Right renal pelvis (tissue), 4 donors: ENCODE measurements around the gene ATXN1. TPM values are rescaled to one million over a fixed set of nuclear protein-coding genes. Genes with fewer than 3 reads are reported as not detected.
"Not testable (repeated sequence)": the region's sequence is repeated elsewhere in the genome, so short reads cannot be mapped to it uniquely, and the experiment has no call there.

Experiments used
- DNase-seq, 4 donors: peaks; one replicate each; pipeline ENCODE4 v3.0.0-alpha.2; 2013; ENCODE audit warnings: low read depth in 4 of 4, low spot score in 3 of 4, missing footprints in 1 of 4
- polyA plus RNA-seq, 4 donors: library from polyadenylated mRNA; unstranded; fragments of 120-200 nt; gene quantifications; one replicate each; pipeline ENCODE4 v1.2.1, GENCODE V29; 2013; ENCODE audit not compliant: insufficient read length in 4 of 4

ATXN1 gene
- polyA plus RNA-seq, 4 donors, result 17.2 to 22.0 (median 20.8) TPM

DNA sequence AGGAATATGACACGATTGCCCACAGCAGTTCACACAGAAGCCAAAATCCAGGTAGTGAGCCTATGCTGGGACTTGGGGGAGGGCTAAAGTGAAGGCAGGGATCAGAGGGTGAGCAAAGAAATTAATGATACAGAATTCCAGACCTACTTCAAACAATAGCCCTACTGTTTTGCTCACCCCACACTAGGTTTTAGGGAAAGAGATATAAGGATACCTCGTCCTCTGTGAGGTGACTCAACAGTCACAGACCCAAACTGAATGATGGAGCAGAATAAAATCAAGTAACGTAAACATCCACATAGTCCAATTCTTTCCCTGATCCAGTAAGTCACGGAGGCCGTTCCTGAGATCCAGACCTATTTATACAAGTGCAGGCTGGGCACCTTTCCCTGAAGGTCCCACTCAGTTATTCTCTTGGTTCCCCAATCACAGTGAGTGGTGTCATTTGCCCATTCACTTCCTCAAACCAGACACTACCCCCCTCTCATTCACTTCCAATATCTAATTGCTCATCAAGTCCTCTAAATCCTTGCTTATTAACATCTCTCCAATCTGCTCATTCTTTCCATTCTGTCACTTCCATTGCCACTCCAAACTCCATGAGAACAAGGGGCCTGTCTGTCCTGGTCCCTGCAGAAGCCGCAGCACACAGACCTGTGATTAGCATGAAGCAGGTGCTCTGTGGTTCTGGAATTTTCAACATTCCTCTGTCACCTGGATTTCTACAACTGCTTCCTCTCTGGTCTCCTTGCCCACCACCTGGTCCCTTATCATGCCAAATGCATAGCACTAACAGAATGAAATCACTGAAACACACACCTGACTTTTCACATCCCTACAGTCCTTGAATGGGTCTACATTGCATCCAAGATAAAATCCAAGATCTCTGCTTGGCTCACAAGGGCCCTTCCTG is 55.9 kb downstream of the ATXN1 start:
- no peak for DNase-seq

- DNase-seq, result no peak
Observed at GRCh38 chr6:16704401-16705045, 56.7 kb downstream of the ATXN1 start.

DNA sequence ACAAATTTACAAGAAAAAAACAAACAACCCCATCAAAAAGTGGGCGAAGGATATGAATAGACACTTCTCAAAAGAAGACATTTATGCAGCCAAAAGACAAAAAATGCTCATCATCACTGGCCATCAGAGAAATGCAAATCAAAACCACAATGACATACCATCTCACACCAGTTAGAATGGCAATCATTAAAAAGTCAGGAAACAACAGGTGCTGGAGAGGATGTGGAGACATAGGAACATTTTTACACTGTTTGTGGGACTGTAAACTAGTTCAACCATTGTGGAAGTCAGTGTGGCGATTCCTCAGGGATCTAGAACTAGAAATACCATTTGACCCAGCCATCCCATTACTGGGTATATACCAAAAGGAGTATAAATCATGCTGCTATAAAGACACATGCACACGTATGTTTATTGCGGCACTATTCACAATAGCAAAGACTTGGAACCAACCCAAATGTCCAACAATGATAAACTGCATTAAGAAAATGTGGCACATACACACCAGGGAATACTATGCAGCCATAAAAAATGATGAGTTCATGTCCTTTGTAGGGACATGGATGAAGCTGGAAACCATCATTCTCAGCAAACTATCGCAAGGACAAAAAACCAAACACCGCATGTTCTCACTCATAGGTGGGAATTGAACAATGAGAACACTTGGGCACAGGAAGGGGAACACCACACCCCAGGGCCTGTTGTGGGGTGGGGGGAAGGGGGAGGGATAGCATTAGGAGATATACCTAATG is 58.5 kb downstream of the ATXN1 start:
- not testable (repeated sequence) for DNase-seq

- DNase-seq, result no peak
Observed at GRCh38 chr6:16700916-16701234, 60.4 kb downstream of the ATXN1 start.

GRCh38 chr6:16700202-16700915 is 60.9 kb downstream of the ATXN1 start:
- DNase-seq, result no peak

- DNase-seq, result no peak
Observed at GRCh38 chr6:16698997-16699868, 62.0 kb downstream of the ATXN1 start.

DNA sequence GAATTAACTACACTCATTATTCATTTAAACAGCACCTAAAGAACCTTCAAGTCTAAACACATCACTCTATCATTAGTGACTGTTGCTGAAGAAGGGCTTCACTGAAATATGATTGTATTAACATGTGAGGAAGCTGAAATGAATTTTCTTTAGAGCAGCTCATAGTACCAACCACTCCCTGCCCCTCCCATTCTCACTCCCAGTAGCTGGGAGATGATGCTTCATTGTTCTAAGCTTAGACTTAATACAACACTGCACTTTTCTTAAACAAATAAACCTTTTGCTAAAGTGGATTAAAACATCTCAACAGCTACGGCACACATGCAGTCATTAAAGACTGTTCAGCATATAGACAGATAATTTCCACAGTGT is 63.1 kb downstream of the ATXN1 start:
- no peak for DNase-seq

- DNase-seq, result no peak
Observed at GRCh38 chr6:16697437-16698161, 63.7 kb downstream of the ATXN1 start.

DNA sequence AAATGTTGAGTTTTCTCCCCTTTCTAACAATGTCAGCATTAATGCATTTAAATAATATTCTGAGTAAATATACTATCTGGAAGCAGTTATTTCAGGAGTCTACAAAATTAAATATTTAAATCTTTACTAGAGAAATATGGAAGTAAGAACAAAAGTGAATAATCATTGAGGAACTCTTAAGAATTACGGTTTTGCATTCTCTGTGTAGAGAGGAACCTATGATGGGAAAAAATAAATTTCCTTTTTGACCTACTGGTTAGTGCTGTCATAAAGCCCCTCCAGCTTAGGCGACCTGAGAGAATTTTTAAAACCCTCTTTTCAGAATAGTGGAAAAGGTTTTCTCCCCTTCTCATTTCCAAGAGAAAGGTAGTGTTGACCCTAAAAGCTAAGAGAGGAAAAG is 64.8 kb downstream of the ATXN1 start:
- no peak for DNase-seq

DNA sequence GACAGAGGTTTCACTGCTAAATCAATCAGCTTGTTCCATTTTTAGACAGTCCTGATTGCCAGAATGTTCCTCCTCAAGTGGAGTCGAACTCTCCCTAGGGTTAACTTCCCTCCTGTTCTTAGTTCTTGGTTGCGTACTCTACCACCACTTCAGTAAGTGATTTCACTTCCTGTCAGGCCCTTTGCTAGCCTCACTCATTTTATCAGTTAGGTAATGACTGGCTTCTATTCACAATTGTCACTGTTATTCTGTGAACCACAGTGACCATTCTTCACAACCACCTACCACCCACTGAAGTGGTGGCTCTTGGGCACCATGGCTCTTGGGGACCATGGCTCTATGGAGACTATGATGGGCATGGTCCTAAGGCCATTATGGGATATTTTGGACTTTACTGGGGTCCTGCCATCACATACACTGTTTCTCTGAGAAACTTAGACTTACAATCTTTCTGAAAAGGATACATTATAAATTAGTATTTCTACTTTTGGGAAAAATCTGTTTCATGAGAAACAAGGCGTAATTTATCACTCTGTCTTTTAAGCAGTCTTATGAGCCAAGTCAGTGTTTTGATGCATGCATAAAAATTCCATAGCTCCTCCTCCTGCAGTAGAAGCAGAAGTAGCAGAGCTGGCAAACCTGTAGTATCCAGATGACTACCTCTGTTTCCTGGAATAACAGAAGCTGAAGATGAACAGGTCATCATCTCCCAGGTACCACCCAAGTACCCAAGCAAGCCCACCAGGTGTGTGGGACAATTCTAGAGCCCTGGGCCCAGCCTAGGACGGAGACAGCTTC is 66.3 kb downstream of the ATXN1 start:
- DNase-seq, result no peak

DNA sequence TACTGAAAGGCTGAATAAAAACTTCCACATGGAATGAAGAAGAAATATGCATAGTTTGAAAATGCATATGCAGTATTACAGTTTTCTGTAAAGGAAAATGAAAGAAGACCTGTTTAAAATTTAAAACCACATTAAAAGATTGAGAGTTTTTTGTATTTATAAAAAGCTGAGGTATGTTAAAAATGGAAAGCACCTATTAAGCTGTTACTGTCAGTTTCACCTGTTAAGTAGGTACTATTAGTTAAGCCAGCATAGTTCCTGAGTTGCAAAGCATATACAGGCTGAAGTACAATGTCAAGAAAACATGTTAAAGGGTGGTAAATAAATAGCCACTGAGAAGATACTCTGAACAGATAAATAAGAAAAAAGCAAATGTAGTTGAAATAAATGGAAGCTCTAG is 69.9 kb downstream of the ATXN1 start:
- DNase-seq, result no peak

DNA sequence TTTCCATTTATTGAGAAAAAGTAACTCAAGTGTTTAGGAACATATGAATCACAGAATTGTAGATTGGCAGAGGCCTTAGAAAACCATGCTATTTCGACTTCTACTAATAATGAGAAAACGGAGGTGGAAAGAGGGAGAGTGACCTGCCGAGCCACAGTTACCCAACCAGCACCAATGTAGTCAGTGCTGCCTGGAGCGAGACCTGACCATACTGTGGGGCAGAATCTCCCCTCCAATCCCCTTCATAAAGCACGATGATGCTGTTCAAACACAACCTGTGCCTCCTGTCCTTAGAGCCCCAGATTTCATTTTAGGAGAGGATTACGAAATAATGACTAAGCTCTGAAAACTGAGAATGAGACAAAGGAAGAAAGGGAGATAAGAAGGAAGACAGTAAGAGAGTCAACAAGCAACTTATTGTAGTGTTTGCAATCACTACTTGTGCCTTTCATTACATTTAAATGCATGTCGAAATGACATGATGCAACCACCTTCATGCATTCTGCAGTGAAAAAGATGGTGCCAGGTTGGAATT is 70.6 kb downstream of the ATXN1 start:
- DNase-seq, result no peak

GRCh38 chr6:16689788-16690607 is 71.3 kb downstream of the ATXN1 start:
- no peak for DNase-seq

GRCh38 chr6:16688984-16689636 is 72.2 kb downstream of the ATXN1 start:
- no peak for DNase-seq

DNA sequence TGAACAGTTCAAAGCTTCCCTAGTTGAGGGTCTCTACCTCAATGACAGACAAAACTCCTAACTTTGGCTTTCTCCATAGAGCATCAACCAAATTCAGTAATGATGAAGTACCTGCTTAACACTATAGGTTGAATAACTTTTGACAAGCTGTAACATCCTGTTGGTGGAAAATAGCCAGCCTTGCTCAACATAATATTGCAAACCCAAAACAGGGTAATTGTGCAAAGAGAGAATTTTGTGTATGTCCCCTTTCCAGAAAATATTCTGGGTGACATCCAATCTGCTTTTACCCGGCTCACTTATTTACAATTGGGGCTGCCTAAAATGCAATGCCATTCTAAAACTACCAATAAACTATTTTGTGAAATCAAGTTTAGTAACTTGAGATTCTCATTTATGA is 72.8 kb downstream of the ATXN1 start:
- DNase-seq, result no peak

- no peak for DNase-seq
Observed at GRCh38 chr6:16687045-16687444, 74.2 kb downstream of the ATXN1 start.
